Nephron (organoid): ENCODE data around the gene AHSA1.

Experiments used
- H3K27ac Mint-ChIP-seq, 3 experiments: 2 replicates each; pipeline ENCODE4 v1.8.0; 2020; ENCODE audit warnings: mixed read lengths in 3 of 3, mild to moderate bottlenecking in 2 of 3, moderate library complexity in 1 of 3
- H3K27me3 Mint-ChIP-seq: 2 replicates; pipeline ENCODE4 v1.8.0; 2021; ENCODE audit warnings: low read depth, mild to moderate bottlenecking, moderate library complexity, mixed read lengths
- H3K36me3 Mint-ChIP-seq: 2 replicates; pipeline ENCODE4 v1.8.0; 2020; ENCODE audit warnings: low read depth, mixed read lengths
- H3K4me1 Mint-ChIP-seq: 2 replicates; pipeline ENCODE4 v1.8.0; 2020; ENCODE audit warnings: mixed read lengths
- H3K4me3 Mint-ChIP-seq, 3 experiments: 2 replicates each; pipeline ENCODE4 v1.8.0; 2020; ENCODE audit warnings: mild to moderate bottlenecking in 3 of 3, mixed read lengths in 3 of 3, moderate library complexity in 2 of 3
- H3K9me3 Mint-ChIP-seq: 2 replicates; pipeline ENCODE4 v1.8.0; 2020; ENCODE audit warnings: mixed read lengths
- TF ChIP-seq, protein P1 (sequence below), 3 experiments: fragments of 200-600 bp; sonication (generic); IDR thresholded peaks; one replicate each; pipeline ENCODE4 v1.5.0; 2021; ENCODE audit warnings: antibody characterized with exemption in 3 of 3; ENCODE audit not compliant: unreplicated experiment in 3 of 3

AHSA1 gene

DNA sequence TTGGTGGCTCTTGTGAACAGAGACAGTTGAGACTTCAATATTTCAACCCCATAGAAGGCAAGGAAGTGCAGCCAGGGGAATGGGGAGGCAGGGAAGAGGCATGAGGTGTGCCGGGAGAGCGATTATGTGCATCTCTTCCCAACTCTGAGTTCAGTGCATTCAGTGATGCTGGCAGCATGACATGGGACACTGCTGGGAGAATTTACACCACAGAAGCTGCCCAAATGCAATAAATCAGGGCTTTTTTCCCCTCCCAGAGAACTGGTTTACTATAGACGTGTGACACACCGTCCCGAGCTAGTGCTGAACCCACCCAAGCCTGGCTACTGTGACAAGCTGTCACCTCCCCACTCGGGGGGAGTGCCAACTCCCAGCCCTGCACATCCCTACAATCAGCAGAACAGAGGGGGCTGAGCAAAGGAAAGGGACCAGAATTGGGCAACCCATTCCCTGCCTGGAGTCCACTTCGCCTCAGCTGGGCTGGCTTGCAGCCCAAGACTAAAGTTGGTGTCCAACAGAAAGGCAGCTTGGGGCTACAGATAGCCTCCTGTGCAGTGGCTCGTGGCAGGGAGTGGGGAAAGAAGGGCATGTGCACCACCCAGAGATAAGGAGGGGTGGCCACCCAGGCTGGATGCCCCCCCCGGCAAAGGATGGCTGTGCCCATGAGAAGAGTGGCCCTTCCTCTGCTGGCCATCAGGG is 16.7 kb downstream of the AHSA1 start:
- TF ChIP-seq, protein P1, sequence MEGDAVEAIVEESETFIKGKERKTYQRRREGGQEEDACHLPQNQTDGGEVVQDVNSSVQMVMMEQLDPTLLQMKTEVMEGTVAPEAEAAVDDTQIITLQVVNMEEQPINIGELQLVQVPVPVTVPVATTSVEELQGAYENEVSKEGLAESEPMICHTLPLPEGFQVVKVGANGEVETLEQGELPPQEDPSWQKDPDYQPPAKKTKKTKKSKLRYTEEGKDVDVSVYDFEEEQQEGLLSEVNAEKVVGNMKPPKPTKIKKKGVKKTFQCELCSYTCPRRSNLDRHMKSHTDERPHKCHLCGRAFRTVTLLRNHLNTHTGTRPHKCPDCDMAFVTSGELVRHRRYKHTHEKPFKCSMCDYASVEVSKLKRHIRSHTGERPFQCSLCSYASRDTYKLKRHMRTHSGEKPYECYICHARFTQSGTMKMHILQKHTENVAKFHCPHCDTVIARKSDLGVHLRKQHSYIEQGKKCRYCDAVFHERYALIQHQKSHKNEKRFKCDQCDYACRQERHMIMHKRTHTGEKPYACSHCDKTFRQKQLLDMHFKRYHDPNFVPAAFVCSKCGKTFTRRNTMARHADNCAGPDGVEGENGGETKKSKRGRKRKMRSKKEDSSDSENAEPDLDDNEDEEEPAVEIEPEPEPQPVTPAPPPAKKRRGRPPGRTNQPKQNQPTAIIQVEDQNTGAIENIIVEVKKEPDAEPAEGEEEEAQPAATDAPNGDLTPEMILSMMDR (IDR thresholded peaks at IDR 0.05; ENCODE audit: unreplicated experiment in 3 of 3) = no peak
- peak overlapping the region in 1 of 3 experiments; percentile 2 for H3K27ac Mint-ChIP-seq
- H3K4me1 Mint-ChIP-seq = no peaks in the 10 kb centered on the region
- no peaks in the 10 kb centered on the region for H3K9me3 Mint-ChIP-seq
- H3K4me3 Mint-ChIP-seq = no peak overlapping the region
- H3K36me3 Mint-ChIP-seq = peaks cover 1% of the 10 kb centered on the region
- H3K27me3 Mint-ChIP-seq = peaks cover 16% of the 10 kb centered on the region

DNA sequence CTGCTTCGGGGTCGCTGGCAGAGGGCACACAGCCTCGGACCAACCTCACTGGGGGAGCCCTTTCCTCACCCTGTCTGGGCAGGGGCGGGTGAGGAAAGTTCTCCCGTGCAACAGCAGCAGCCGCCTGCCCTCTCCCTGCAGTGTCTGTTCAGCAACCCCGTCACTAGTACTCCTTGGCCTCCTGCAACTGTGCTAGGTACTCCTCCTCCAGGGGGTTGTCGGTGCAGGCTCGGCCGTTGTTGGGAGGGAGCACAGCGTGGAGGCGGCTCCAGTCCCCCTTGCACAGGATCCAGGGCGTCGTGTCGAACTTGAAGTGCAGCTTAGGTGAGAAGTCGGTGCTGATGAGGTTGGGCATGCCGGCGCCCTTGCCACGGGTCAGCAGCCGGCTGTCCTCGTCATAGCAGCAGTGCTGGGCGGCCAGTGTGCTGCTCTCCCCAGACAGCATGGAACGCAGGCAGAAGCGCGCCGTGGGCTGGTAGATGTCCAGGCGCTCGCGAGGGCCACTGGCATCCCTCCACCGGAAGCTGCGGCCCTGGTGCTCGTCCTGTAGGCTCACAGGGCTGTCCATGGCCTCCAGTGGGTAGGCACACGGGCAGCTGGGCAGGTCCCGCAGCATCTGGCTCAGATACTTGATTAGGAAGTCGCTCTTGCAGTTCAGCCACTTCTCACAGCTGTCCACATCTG is 17.7 kb downstream of the AHSA1 start:
- H3K9me3 Mint-ChIP-seq = no peaks in the 10 kb centered on the region
- no peaks in the 10 kb centered on the region for H3K36me3 Mint-ChIP-seq
- TF ChIP-seq, protein P1 (IDR thresholded peaks at IDR 0.05; ENCODE audit: unreplicated experiment in 3 of 3) = no peak
- H3K4me1 Mint-ChIP-seq = no peaks in the 10 kb centered on the region
- peaks cover 16% of the 10 kb centered on the region for H3K27me3 Mint-ChIP-seq
- H3K4me3 Mint-ChIP-seq = no peak overlapping the region
- H3K27ac Mint-ChIP-seq = no peak overlapping the region

DNA sequence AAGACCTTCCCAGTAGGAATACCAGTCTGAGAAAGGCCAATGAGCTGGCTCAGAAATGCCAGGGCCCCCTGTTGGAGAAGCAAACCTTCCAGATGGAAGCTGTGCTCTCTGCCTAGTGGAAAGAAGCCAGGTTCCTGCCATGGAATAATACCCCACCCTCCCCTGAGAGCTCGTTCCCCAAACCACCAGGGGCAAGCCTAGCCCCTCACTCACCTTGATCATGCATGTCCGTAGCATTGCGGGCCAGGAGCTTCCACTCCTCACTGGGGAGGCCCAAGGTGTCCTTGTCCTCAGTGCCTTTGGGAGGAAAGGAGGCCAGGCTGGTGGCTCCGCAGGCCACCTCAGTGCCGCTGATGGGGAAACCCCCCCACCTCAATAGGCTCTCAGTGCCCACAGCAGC is 20.1 kb downstream of the AHSA1 start:
- Mint-ChIP-seq H3K36me3 (no peaks in the 10 kb centered on the region), H3K9me3 (no peaks in the 10 kb centered on the region), H3K27me3 (peaks cover 9% of the 10 kb centered on the region), H3K27ac (no peak overlapping the region), H3K4me3 (no peak overlapping the region), H3K4me1 (no peaks in the 10 kb centered on the region)
- TF ChIP-seq, protein P1 (IDR thresholded peaks at IDR 0.05; ENCODE audit: unreplicated experiment in 3 of 3) = no peak

DNA sequence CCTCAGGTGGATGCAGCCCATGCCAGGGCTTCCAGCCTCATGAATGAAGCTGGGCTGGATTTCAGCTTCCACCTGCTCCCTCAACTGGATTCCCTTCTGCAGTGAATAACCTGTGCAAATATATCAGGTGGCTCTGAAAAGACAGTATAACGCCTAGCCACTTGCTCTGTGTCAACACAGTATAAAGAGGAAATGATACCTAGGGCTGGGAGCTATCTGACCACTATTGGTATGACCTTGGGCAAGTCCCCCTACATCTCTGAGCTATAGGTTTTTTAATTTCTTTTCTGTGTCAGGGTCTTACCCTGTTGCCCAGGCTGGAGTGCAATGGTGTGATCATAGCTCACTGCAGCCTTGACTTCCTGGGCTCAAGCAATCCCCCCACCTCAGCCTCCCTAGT is 20.9 kb downstream of the AHSA1 start:
- Mint-ChIP-seq H3K27ac (no peak overlapping the region), H3K27me3 (peaks cover 5% of the 10 kb centered on the region), H3K9me3 (no peaks in the 10 kb centered on the region), H3K4me3 (no peak overlapping the region), H3K4me1 (peaks cover 4% of the 10 kb centered on the region), H3K36me3 (no peaks in the 10 kb centered on the region)
- TF ChIP-seq, protein P1 (IDR thresholded peaks at IDR 0.05; ENCODE audit: unreplicated experiment in 3 of 3) = no peak

DNA sequence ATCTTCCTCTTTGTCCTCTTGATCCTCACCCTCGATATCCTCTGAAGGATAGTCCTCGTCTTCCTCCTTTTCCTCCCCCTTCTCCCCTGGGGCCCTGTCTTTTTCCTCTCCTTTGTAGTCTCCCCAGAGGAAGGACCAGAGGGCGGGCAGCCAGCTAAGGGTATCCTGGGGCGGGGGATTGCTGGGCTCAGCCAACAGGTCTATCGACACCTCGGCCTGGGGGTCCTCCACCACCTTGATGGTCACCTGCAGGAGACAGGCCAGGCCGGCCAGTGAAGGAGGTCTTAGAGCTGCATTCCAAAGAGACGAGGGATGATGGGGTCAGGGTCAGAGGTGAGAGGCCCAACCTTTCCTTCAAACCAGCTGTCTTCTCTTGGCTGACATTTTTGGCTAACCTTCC is 24.5 kb downstream of the AHSA1 start:
- TF ChIP-seq, protein P1 (IDR thresholded peaks at IDR 0.05; ENCODE audit: unreplicated experiment in 3 of 3) = no peak
- H3K36me3 Mint-ChIP-seq = no peaks in the 10 kb centered on the region
- no peak overlapping the region for H3K27ac Mint-ChIP-seq
- no peaks in the 10 kb centered on the region for H3K9me3 Mint-ChIP-seq
- H3K4me1 Mint-ChIP-seq = peaks cover 6% of the 10 kb centered on the region
- no peak overlapping the region for H3K4me3 Mint-ChIP-seq
- H3K27me3 Mint-ChIP-seq = no peaks in the 10 kb centered on the region

DNA sequence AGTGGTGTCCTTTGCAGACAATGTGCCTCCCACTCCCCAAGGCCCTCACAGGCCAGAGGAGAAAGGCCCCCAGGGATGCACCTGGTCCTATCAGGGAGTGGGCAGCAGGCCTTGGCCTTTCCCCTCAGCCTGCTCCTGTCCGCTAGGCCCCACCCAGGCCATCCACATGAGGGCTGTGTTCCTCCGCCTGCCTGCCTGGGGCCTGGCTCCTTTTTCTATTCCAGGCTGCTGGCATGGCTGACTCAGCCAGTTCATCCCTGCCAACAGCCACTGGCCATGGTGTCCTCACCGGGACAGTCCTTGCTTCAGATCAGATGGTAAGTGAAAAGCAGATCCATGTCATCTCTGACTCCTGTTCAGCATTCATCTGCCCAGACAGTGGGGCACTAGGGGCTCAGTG is 27.4 kb downstream of the AHSA1 start:
- peaks cover 6% of the 10 kb centered on the region for H3K4me1 Mint-ChIP-seq
- H3K4me3 Mint-ChIP-seq = no peak overlapping the region
- H3K27ac Mint-ChIP-seq = peak overlapping the region in 1 of 3 experiments; percentile 93
- H3K9me3 Mint-ChIP-seq = no peaks in the 10 kb centered on the region
- no peaks in the 10 kb centered on the region for H3K27me3 Mint-ChIP-seq
- TF ChIP-seq, protein P1 (IDR thresholded peaks at IDR 0.05; ENCODE audit: unreplicated experiment in 3 of 3) = no peak
- no peaks in the 10 kb centered on the region for H3K36me3 Mint-ChIP-seq
